Epithelial cell of proximal tubule (primary cell): ENCODE measurements around the gene DAD1. TPM values are rescaled to one million over a fixed set of nuclear protein-coding genes. Genes with fewer than 3 reads are reported as not detected.

Experiments used
- DNase-seq: peaks from one replicate; pipeline ENCODE4 v3.0.0-alpha.2; 2011; ENCODE audit warnings: low read depth
- H3K4me3 ChIP-seq: 2 replicates; pipeline ENCODE4 v1.5.1; 2011; ENCODE audit warnings: low read depth, mild to moderate bottlenecking, low read length
- total RNA-seq: library from RNA; depleted of rRNA; stranded (reverse); fragments of >200 nt; gene quantifications from 2 replicates; pipeline ENCODE4 v1.2.3, GENCODE V29; 2015
- TF ChIP-seq, protein P1 (sequence below): conservative IDR thresholded peaks from 2 replicates; pipeline ENCODE4 v1.5.1; 2012; ENCODE audit warnings: low read depth, mild to moderate bottlenecking, low read length

Gene DAD1
- total RNA-seq, 1 donor from 2014 or later = 389 TPM

GRCh38 chr14:22523283-22523682 lies 65.7 kb downstream of the DAD1 start:
- no peak for DNase-seq
- TF ChIP-seq, protein P1, sequence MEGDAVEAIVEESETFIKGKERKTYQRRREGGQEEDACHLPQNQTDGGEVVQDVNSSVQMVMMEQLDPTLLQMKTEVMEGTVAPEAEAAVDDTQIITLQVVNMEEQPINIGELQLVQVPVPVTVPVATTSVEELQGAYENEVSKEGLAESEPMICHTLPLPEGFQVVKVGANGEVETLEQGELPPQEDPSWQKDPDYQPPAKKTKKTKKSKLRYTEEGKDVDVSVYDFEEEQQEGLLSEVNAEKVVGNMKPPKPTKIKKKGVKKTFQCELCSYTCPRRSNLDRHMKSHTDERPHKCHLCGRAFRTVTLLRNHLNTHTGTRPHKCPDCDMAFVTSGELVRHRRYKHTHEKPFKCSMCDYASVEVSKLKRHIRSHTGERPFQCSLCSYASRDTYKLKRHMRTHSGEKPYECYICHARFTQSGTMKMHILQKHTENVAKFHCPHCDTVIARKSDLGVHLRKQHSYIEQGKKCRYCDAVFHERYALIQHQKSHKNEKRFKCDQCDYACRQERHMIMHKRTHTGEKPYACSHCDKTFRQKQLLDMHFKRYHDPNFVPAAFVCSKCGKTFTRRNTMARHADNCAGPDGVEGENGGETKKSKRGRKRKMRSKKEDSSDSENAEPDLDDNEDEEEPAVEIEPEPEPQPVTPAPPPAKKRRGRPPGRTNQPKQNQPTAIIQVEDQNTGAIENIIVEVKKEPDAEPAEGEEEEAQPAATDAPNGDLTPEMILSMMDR = no peak

DNA sequence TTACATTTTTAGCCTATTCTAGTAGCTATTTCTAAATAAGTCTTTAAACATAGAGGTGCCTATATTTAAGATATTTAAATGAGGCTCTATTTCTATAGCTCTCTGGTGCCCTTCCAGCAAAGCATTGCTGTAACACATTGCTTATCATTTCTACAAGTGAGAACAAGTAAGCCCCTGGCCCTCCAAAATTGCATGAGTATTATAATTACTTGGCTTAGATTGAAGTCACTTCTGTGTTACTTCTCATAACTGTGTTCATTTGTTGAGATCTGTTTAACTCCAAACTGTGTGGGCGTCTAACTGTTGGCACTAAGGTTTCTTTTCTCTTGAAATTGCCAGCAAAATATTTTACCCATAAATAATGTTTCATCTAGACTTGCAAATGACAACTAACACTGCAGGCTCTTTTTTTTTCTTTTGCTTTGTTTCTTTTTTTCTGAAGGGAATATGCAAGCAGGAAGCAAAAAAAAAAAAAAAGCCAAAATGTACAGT lies 66.5 kb downstream of the DAD1 start:
- TF ChIP-seq, protein P1 = no peak
- DNase-seq = no peak

More at GRCh38 chr14:22523283-22523682, 65.7 kb downstream of the DAD1 start:
- H3K4me3 ChIP-seq = no peak overlapping the region

DNA sequence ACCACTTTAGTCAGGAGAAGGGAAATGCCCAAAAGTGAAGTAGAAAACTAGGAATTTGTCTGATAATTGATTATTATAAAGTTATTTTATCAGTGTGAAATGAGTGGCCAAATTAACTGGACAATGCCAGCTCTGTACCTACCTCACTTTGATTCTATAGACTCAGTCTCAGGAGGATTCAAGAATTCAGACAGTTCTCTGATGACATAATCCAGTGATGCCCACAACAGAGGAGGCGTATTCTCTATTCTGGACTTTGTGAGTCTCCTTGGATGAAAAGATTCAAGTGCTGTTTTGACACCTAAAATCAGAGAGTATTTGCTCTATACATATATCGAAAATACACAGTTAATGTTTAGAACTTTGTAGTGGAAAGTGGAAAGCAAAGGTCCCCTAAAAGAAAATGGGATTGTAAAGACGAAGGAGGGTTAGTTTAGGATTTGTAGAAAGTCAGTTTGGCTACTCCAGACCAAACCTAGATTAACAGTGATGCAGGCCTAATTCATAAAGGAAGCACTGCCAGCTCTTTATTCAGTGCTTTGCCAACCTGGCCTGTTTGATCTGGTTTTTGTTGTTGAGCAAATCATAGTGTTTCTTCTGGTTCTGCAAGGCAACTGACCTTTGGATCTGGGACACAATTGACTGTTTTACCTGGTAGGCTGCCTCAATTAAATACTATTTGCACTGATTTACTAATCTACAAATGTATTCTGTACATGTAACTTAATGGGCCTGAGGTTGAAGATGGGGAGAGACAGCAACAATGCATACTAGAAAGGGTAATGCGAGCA lies 67.4 kb downstream of the DAD1 start:
- no peak for DNase-seq
- TF ChIP-seq, protein P1 = no peak
- H3K4me3 ChIP-seq = no peak overlapping the region

More for the DNA sequence above, 66.5 kb downstream of the DAD1 start:
- H3K4me3 ChIP-seq = no peak overlapping the region

DNA sequence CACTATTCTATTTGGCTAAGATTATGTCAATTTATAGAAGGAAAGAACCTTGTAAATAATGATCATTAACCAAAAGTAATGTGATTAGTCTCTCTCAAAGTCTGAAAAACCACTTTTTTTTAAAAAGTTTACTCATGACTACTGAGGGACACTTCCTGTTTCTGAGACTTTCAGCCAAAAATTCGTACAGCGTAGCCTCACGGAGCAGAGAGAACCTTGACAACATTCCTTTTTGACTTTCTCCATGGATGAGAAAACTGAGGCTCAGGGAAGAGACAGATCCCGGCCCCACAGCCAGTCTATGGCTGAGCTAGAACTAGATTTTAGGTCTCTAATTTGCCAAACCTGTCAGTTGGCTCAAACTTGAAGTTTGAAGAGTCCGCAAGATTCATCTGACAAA lies 68.2 kb downstream of the DAD1 start:
- H3K4me3 ChIP-seq = no peak overlapping the region
- no peak for DNase-seq
- TF ChIP-seq, protein P1 = no peak

DNA sequence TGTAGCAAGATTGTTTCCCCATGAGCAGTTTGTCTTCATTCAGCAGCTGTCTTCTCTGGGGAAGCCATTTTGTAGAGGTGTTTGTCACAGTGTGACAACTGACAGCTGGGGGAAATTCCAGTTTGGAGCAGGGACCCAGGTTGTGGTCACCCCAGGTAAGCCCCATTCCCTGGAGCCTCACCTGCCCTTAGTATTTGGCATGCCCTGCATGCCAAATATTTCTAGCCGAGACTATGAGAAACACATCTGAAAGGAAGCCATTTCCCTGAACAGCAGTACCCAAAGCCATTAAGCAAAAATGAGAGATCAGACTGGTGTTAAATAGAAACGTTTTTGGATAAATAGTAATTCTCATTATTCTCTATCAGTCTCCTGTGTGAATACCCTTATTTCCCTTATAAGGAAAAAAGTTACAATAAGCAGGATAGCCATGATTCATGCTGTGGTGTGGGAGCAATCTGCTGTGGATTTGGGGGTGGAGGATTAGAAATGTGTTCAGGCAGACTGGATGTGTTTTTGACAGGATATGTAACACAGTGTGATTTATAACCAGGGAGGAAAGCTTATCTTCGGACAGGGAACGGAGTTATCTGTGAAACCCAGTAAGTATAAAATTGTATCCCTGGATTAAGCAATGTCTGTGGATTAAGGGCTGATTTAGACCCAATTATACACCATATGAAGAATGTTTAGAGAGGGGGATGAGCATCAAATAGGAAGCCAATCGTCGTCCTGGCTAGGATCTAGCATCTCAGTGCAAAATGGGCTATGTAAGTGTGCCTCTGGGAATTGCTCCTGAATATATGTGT lies 68.9 kb downstream of the DAD1 start:
- DNase-seq = no peak
- no peak overlapping the region for H3K4me3 ChIP-seq

GRCh38 chr14:22518073-22518472 lies 71.0 kb downstream of the DAD1 start:
- no peak for DNase-seq
- no peak overlapping the region for H3K4me3 ChIP-seq
- TF ChIP-seq, protein P1 = no peak

More for the DNA sequence above, 68.9 kb downstream of the DAD1 start:
- TF ChIP-seq, protein P1 = no peak
